NK-92 treated with Interleukin-12 subunit alpha and Interleukin-12 subunit beta, amount 100 ng/mL, for 24 hours (cell line): ENCODE data around the gene KHK.

Experiments
- DNase-seq: peaks from one replicate; lab custom pipeline; 2025; lab: John Stamatoyannopoulos, UW

KHK gene

GRCh38 chr2:27082773-27083409 is 3.7 kb upstream of the KHK start:
- no peak for DNase-seq

- no peak for DNase-seq
Measured at GRCh38 chr2:27083410-27084296, 2.9 kb upstream of the KHK start.

GRCh38 chr2:27084297-27085061 is 2.1 kb upstream of the KHK start:
- DNase-seq, result no peak

GRCh38 chr2:27085062-27085672 is 1.4 kb upstream of the KHK start:
- no peak for DNase-seq

GRCh38 chr2:27085673-27086089 is 891 bp upstream of the KHK start:
- DNase-seq, result no peak

GRCh38 chr2:27086090-27086723 is 365 bp upstream of the KHK start:
- DNase-seq, result peak; percentile 84

- DNase-seq, result no peak
Measured at GRCh38 chr2:27087823-27088410, 1.3 kb downstream of the KHK start.

GRCh38 chr2:27088634-27089033 is 2.1 kb downstream of the KHK start:
- no peak for DNase-seq

GRCh38 chr2:27089111-27089954 is 2.8 kb downstream of the KHK start:
- DNase-seq, result no peak

GRCh38 chr2:27091746-27092695 is 5.4 kb downstream of the KHK start:
- DNase-seq, result no peak

GRCh38 chr2:27092696-27093429 is 6.3 kb downstream of the KHK start:
- DNase-seq, result no peak

- DNase-seq, result no peak
Measured at GRCh38 chr2:27093430-27094352, 7.1 kb downstream of the KHK start.

- no peak for DNase-seq
Measured at GRCh38 chr2:27094353-27094984, 7.9 kb downstream of the KHK start.

- no peak for DNase-seq
Measured at GRCh38 chr2:27095427-27095744, 8.8 kb downstream of the KHK start.

GRCh38 chr2:27095745-27096651 is 9.4 kb downstream of the KHK start:
- DNase-seq, result no peak

GRCh38 chr2:27096748-27097297 is 10.3 kb downstream of the KHK start:
- DNase-seq, result no peak
